HG02623 (cell line): ENCODE measurements around the gene NIPBL.
"Not testable (repeated sequence)": the region's sequence is repeated elsewhere in the genome, so short reads cannot be mapped to it uniquely, and the experiment has no call there.

ENCODE experiments used
- ATAC-seq: cut with Tn5 transposase; IDR thresholded peaks from one replicate; pipeline ENCODE4 v1.9.1; 2021; ENCODE audit warnings: moderate library complexity; ENCODE audit not compliant: unreplicated experiment

NIPBL gene

GRCh38 chr5:36901856-36902255, 25.3 kb downstream of the NIPBL start:
- no peak for ATAC-seq

DNA sequence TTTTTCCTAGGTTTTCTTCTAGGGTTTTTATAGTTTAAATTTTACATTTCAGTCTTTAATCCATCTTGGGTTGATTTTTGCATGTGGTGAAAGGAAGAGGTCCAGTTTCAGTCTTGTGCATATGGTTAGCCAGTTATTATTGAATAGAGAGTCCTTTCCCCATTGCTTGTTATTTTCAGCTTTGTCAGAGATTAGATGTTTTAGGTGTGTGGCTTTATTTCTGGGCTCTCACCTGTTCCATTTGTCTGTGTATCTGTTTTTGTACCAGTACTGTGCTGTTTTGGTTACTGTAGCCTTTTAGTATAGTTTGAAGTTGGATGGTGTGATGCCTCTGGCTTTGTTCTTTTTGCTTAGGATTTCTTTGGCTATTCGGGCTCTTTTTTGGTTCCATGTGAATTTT, 25.8 kb downstream of the NIPBL start:
- ATAC-seq, result no peak

GRCh38 chr5:36904677-36905076, 28.1 kb downstream of the NIPBL start:
- ATAC-seq, result no peak

GRCh38 chr5:36908544-36909260, 32.1 kb downstream of the NIPBL start:
- no peak for ATAC-seq

GRCh38 chr5:36915653-36916052, 39.1 kb downstream of the NIPBL start:
- no peak for ATAC-seq

- ATAC-seq, result not testable (repeated sequence)
Measured at GRCh38 chr5:36916614-36917013, 40.0 kb downstream of the NIPBL start.

GRCh38 chr5:36917358-36917757, 40.8 kb downstream of the NIPBL start:
- ATAC-seq, result not testable (repeated sequence)

DNA sequence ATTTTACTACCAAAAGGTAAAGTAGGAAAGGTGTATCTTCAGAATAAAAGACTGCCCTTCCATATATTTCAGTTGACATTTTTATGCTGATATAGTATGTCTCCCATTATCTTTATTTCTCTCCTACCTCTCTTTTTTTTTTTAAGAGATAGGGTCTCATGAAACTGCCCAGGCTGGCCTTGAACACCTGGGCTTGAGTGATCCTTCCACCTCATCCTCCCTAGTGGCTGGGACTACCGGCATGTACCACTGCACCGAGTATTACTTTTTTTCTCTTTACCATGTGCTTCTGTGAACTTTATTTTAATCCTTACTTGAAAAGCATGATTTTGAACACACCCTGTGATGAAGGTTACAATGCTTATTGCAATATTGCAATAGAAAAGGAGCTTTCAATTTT, 42.7 kb downstream of the NIPBL start:
- no peak for ATAC-seq

DNA sequence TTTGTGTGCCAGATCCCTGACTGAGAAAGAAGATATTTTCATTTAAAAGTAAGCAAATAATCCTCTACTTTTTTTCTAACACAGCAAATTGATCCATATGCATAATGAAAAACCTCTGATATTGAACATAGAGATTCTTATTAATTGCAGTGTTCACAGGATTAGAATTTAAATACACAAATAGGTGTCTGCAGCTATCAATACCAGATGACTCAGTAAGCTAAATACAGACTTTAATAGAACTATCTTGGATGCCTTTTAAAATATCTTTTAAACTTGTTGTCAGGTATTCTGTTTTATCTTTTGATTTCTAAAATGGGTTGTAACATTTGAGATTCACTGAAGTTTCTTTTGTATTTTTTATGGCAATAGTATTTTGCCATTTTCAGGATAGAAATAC, 43.1 kb downstream of the NIPBL start:
- no peak for ATAC-seq

- ATAC-seq, result no peak
Measured at GRCh38 chr5:36928947-36929346, 52.4 kb downstream of the NIPBL start.

DNA sequence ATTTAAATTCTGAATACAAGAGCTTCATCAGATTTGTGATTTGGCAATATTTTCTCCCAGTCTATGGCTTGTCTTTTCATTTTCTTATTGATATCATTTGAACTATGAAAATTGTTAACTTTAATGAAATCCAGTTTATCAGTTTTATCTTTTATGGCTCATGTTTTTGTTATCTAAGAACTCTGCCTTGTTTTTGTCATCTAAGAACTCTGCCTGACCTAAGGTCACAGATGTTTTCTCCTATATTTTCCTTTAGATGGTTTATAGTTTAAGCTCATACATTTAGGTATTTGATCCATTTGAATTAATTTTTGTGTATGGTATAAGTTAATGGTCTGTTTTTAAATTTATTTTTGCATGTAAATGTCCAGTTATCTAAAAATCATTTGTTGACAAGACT, 52.9 kb downstream of the NIPBL start:
- no peak for ATAC-seq

- no peak for ATAC-seq
Measured at GRCh38 chr5:36932056-36932455, 55.5 kb downstream of the NIPBL start.

DNA sequence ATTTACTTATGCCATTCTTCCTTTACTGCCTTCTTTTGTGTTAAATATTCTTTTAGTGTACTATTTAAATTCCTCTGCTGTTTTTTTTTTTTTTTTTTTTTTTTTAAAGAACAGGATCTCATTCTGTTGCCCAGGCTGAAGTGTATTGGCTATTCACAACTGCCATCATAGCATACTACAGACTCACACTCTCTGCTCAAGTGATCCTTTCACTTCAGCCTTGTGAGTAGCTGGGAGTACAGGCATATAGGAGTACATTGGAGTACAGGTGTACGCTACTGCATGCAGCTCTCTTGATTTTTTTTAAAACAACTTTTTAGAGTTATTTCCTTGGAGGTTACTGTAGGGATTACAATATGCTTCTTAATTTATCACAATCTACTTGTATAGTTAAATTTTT, 56.1 kb downstream of the NIPBL start:
- ATAC-seq, result no peak

- ATAC-seq, result no peak
Measured at GRCh38 chr5:36934740-36935356, 58.3 kb downstream of the NIPBL start.

DNA sequence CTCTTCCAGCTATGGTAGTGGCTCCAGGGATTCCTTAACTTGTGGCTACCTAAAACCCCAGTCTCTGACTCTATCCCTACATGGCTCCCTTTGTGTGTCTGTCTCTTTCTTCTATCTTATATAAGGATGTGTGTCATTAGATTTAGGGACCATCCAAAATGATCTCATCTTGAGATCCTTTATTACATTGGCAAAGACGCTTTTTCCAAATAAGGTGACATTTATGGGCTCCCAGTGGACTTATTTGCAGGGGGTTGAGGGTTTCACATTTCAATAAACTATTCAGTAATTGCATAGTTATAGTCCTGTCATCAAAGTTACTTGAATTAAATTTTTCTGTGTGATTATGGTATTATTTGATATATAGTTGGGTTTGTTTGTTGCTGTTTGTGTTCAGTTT, 59.2 kb downstream of the NIPBL start:
- no peak for ATAC-seq

DNA sequence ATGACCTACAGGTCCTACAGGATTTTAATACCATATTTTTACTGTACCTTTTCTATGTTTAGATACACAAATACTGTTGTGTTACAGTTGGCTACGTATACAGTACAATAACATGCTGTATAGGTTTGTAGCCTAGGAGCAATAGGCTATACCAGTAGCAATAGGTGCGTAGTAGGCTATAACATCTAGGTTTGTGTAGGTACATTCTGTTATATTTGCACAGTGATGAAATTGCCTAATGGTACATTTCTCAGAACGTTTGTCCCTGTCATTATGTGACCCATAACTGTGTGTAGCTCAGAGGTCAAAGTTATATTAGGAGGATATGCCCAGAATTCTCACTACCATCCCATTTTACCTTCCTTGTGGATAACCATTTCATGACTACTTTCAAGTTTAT, 59.7 kb downstream of the NIPBL start:
- no peak for ATAC-seq

DNA sequence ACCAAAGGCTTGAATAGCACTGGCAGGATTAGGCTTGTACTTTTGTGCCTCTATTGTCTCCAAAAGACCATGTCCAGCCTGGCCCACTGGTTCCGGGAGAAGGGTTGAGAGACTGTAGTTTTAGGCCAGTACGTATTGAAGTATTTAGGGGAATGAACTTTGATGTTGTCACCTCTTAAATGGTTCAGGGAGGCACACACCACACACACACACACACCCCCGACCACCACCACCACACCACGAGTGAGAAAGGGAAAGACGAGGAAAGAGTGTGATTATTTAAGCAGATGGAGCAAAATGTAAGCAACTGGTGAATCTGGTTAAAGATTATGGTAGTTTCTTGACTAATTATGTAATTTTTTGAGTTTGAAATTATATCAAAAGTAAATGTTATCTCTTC, 61.6 kb downstream of the NIPBL start:
- no peak for ATAC-seq

DNA sequence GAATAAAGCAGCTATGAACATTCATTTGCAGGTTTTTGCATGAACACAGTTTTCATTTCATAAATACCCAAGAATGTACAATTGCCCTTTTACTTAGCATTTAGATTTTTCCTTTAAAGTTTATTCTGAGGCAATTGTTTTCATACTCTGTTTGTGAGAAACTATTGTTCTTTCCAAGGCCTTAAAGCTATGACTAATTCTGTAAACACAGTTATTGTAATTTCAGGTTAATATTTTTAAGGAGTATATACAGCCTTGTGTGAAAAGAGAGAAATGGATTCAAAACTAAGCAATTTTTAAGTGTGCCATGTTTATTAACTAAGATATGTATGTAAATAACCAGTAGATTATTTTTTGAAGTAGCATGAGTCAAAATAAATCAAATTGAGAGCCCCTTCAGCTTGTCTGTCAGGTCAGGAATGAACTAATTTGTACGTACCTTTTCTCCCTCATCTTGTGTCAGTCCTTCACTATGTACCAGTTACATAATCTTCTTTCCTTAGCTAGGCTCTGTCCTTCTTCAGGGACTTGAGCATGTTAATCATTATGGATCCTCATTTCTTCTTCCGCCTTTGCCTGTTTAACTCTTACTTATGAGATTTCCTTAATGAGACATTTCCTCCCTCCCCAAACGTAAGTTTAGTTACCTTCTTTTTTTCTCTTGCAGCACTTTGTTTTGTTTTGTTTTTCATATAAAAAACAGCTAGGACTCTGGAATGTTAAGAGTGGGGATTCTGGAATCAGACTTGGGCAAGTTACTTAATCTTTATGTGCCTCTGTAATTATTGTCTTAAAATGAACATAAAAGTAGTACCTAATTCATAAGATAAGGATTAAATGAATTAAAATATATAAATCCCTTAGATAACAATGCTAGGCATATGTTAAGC, 63.6 kb downstream of the NIPBL start:
- no peak for ATAC-seq

DNA sequence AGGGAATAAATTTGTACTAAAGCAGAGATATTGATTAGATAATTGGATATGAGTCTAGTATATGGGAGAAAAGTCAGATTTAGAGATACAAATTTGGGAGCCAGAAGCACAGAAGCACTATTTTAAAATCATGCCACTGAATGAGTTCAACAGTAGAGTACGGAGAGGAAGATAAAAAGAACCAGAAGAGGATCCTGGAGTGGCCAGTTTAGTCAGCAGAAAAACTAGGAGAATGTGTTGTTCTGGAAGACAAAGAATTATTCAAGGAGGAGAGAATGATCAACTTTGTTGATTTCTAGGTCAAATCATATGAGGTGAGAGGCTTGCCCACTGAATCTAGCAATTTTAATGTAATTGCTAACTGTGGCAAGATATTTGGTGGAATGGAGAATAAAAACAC, 67.0 kb downstream of the NIPBL start:
- no peak for ATAC-seq

- no peak for ATAC-seq
Measured at GRCh38 chr5:36944024-36944423, 67.5 kb downstream of the NIPBL start.

DNA sequence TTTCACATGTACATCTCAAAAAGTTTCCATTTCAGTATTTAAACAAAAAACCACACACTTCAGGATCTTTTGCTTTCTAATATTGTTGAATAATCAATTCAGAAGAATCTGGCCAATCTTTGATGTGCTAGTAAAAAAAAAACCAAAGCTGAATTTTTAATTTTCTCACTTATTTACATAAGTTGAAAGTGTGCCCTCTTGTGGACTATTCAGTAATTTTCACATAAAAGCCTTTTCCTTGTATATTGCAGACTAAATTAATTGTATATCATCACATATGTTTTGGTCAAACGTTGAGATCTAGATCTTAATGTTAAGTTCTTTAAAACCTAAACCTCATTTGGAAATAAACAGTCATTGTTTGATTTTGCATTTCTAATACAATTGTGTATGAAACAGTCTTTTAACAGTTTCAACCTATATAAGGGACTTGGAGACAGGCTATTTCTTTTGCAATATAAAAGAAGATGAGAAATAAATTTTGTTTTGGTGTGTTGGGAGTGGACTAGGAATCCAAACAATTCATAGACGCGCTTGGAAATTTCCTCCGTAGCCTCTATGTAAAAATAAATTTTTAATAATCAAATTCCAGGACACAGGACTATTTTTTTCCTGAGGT, 68.1 kb downstream of the NIPBL start:
- no peak for ATAC-seq
